ENCODE measurements around the gene DNAH14. TPM values are rescaled to one million over a fixed set of nuclear protein-coding genes. Genes with fewer than 3 reads are reported as not detected.

Gene DNAH14
- total RNA-seq, 1 experiment from 2014 or later = 39.7 TPM

DNA sequence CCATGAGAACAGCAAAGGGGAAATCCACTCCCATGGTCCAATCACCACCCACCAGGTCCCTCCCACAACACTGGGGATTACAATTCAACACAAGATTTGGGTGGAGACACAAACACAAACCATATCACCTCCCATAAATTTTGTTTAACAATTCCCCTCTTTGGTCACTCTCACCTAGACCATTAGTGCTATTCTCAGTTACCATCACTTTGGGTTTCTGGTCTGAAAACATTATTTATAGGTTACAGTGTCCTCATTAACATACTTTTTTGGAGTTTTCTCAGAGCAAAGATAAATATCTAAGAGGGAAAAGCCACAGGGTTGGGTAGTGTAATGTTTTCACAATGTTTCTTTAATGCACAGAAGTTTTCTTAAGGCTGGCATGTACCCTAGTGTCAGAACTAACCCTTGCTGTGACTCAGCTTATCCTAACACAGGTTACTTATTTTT lies 47.7 kb upstream of the DNAH14 start:
- H4K20me1 ChIP-seq (ENCODE audit: control insufficient read depth, insufficient read depth, insufficient read length) = no peaks in the 10 kb centered on the region
- H3K23ac ChIP-seq (ENCODE audit: insufficient read length, low read depth, low read length) = no peak overlapping the region
- no peak overlapping the region for H3K27ac ChIP-seq (ENCODE audit: insufficient read length, low read depth, low read length)
- H3K79me2 ChIP-seq (ENCODE audit: insufficient read depth, low read length) = no peaks in the 10 kb centered on the region
- H3K27me3 ChIP-seq (ENCODE audit: insufficient read depth, low read length) = no peaks in the 10 kb centered on the region
- no peaks in the 10 kb centered on the region for H3K23me2 ChIP-seq (ENCODE audit: insufficient read length, low read depth, low read length, poor library complexity, severe bottlenecking)
- peaks cover 22% of the 10 kb centered on the region in 2 experiments for H3K9me3 Mint-ChIP-seq
- no peak overlapping the region for H2BK120ac ChIP-seq (ENCODE audit: low read depth, low read length, poor library complexity, severe bottlenecking)
- H3K14ac ChIP-seq (ENCODE audit: insufficient read depth, low read length) = no peak overlapping the region
- H4K5ac ChIP-seq (ENCODE audit: insufficient read length, low read depth, low read length) = no peak overlapping the region
- no peak overlapping the region for H2AK5ac ChIP-seq (ENCODE audit: insufficient read length, low read length)
- H3K4me3 Mint-ChIP-seq = no peak overlapping the region
- no peak overlapping the region for H3K4me2 ChIP-seq (ENCODE audit: insufficient read depth, insufficient read length, low read length)
- H4K91ac ChIP-seq (ENCODE audit: insufficient read length, low read depth, low read length) = no peak overlapping the region
- peaks cover 11% of the 10 kb centered on the region for H3K9me3 ChIP-seq (ENCODE audit: control insufficient read depth, low read depth, low read length)
- no peak for DNase-seq
- H2BK5ac ChIP-seq (ENCODE audit: insufficient read length, low read length) = no peak overlapping the region
- H3K9ac ChIP-seq (ENCODE audit: extremely low read depth, insufficient read length, low read length) = no peak overlapping the region
- no peak overlapping the region for H3K18ac ChIP-seq (ENCODE audit: insufficient read length, low read depth, low read length)
- no peak overlapping the region for H2BK20ac ChIP-seq (ENCODE audit: low read depth, low read length, poor library complexity, severe bottlenecking)
- no peak overlapping the region for H3K4ac ChIP-seq (ENCODE audit: low read depth, low read length)
- H2AFZ ChIP-seq (ENCODE audit: low read length) = no peak overlapping the region
- peaks cover 49 to 53% of the 10 kb centered on the region in 2 experiments for H3K4me1 Mint-ChIP-seq
- TF ChIP-seq, protein P1, sequence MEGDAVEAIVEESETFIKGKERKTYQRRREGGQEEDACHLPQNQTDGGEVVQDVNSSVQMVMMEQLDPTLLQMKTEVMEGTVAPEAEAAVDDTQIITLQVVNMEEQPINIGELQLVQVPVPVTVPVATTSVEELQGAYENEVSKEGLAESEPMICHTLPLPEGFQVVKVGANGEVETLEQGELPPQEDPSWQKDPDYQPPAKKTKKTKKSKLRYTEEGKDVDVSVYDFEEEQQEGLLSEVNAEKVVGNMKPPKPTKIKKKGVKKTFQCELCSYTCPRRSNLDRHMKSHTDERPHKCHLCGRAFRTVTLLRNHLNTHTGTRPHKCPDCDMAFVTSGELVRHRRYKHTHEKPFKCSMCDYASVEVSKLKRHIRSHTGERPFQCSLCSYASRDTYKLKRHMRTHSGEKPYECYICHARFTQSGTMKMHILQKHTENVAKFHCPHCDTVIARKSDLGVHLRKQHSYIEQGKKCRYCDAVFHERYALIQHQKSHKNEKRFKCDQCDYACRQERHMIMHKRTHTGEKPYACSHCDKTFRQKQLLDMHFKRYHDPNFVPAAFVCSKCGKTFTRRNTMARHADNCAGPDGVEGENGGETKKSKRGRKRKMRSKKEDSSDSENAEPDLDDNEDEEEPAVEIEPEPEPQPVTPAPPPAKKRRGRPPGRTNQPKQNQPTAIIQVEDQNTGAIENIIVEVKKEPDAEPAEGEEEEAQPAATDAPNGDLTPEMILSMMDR (conservative IDR thresholded peaks at IDR 0.05) = no peak
- no peak overlapping the region for H2BK15ac ChIP-seq (ENCODE audit: low read depth, low read length)
- H4K8ac ChIP-seq (replicated peaks; ENCODE audit: insufficient read length, low read depth, low read length) = no peak overlapping the region
- no peaks in the 10 kb centered on the region; the same call in none of the 2 replicates for H3K27me3 Mint-ChIP-seq (ENCODE audit: low read depth)
- H3T11ph ChIP-seq (ENCODE audit: low read length) = no peak overlapping the region
- H3K36me3 Mint-ChIP-seq (ENCODE audit: insufficient read depth in 1 of 3, low read depth in 3 of 3) = peaks cover 19 to 23% (median 22%) of the 10 kb centered on the region in 3 experiments
- H3K56ac ChIP-seq (ENCODE audit: insufficient read length, low read depth, low read length) = no peak overlapping the region
- H3K27ac Mint-ChIP-seq = no peak overlapping the region
- no peak overlapping the region for H2BK12ac ChIP-seq (ENCODE audit: insufficient read length, low read depth, low read length)
- H3K4me1 ChIP-seq (ENCODE audit: insufficient read depth, low read length) = peaks cover 9% of the 10 kb centered on the region
- no peaks in the 10 kb centered on the region for H3K79me1 ChIP-seq (ENCODE audit: insufficient read depth, low read depth, low read length, poor library complexity, severe bottlenecking)
